SK-N-SH (cell line): ENCODE data around the gene LYRM7. TPM values are rescaled to one million over a fixed set of nuclear protein-coding genes. Genes with fewer than 3 reads are reported as not detected.

Source experiments
- CTCF ChIA-PET: fragments of 300-600, 350-600 bp; formaldehyde crosslinking; extraction: SDS; loops from one replicate; lab custom pipeline; 2021; lab: Yijun Ruan, JAX
- POLR2A ChIA-PET: fragments of 350-600 bp; sonication (Branson Sonifier 250); formaldehyde crosslinking; extraction: SDS; loops from one replicate; lab custom pipeline; 2020; ENCODE audit warnings: antibody characterized with exemption, inconsistent platforms; lab: Yijun Ruan, JAX
- DNase-seq: peaks from one replicate; pipeline ENCODE4 v3.0.0; 2012
- H2AFZ ChIP-seq: fragments of 200-600 bp; sonication (generic); 2 replicates; pipeline ENCODE4 v1.8.1; 2016; ENCODE audit warnings: antibody characterized with exemption, mild to moderate bottlenecking, low read depth
- H3F3A ChIP-seq: fragments of 200-600 bp; sonication (generic); replicated peaks from 2 replicates; pipeline ENCODE3; 2016; ENCODE audit warnings: antibody characterized with exemption, mild to moderate bottlenecking; ENCODE audit not compliant: insufficient read depth
- H3K27ac ChIP-seq, 2 experiments: fragments of 200-500 bp in 1 of 2; fragments of 200-600 bp in 1 of 2; sonication (Bioruptor generic) in 1 of 2; sonication (generic), shearing (Covaris generic) in 1 of 2; 2 replicates each; pipeline versions ENCODE4 v1.5.1 to v1.6.1; 2014 to 2016; ENCODE audit warnings: low read depth in 2 of 2, inconsistent platforms in 1 of 2, low read length in 1 of 2, mild to moderate bottlenecking in 1 of 2, mixed read lengths in 1 of 2
- H3K27me3 ChIP-seq: fragments of 200-600 bp; sonication (generic), shearing (Covaris generic); 2 replicates; pipeline ENCODE4 v1.6.1; 2016; ENCODE audit warnings: mixed run types; ENCODE audit not compliant: insufficient read depth
- H3K36me3 ChIP-seq, 2 experiments: fragments of 200-500 bp in 1 of 2; fragments of 200-600 bp in 1 of 2; sonication (Bioruptor generic) in 1 of 2; sonication (generic) in 1 of 2; replicated peaks in 1 of 2; 2 replicates each; pipeline versions ENCODE3 to v1.5.1; 2014 to 2016; ENCODE audit warnings: low read length in 1 of 2, mild to moderate bottlenecking in 1 of 2; ENCODE audit not compliant: insufficient read depth in 2 of 2, control insufficient read depth in 1 of 2
- H3K4me1 ChIP-seq, 2 experiments: fragments of 200-500 bp in 1 of 2; fragments of 200-600 bp in 1 of 2; sonication (Bioruptor generic) in 1 of 2; sonication (generic), shearing (Covaris generic) in 1 of 2; 2 replicates each; pipeline versions ENCODE4 v1.5.1 to v1.6.1; 2014 to 2016; ENCODE audit warnings: low read depth in 1 of 2, low read length in 1 of 2, mixed run types in 1 of 2; ENCODE audit not compliant: insufficient read depth in 2 of 2, control insufficient read depth in 1 of 2
- H3K4me2 ChIP-seq: fragments of 200-600 bp; sonication (generic), shearing (Covaris generic); 2 replicates; pipeline ENCODE4 v1.6.1; 2017; ENCODE audit warnings: mixed run types
- H3K4me3 ChIP-seq, 2 experiments: fragments of 200-500 bp in 1 of 2; fragments of 200-600 bp in 1 of 2; sonication (Bioruptor generic) in 1 of 2; sonication (generic), shearing (Covaris generic) in 1 of 2; 2 replicates each; pipeline versions ENCODE4 v1.5.1 to v1.8.1; 2014 to 2016; ENCODE audit warnings: low read depth in 2 of 2, inconsistent platforms in 1 of 2, low read length in 1 of 2, mild to moderate bottlenecking in 1 of 2, mixed read lengths in 1 of 2, moderate library complexity in 1 of 2
- H3K79me2 ChIP-seq: fragments of 200-600 bp; sonication (generic); 2 replicates; pipeline ENCODE4 v1.8.1; 2017; ENCODE audit warnings: mild to moderate bottlenecking; ENCODE audit not compliant: insufficient read depth
- H3K9ac ChIP-seq: fragments of 200-600 bp; sonication (generic); 2 replicates; pipeline ENCODE4 v1.6.1; 2017; ENCODE audit warnings: mixed run types
- H3K9me2 ChIP-seq: fragments of 200-600 bp; sonication (generic); 2 replicates; pipeline ENCODE4 v1.6.1; 2017; ENCODE audit warnings: mixed run types
- H3K9me3 ChIP-seq: fragments of 200-600 bp; sonication (generic); 2 replicates; pipeline ENCODE4 v1.6.1; 2017; ENCODE audit warnings: mixed run types, mild to moderate bottlenecking, moderate library complexity
- H4K20me1 ChIP-seq: fragments of 200-600 bp; sonication (generic); 2 replicates; pipeline ENCODE4 v1.6.1; 2017; ENCODE audit warnings: mild to moderate bottlenecking, mixed run types; ENCODE audit not compliant: insufficient read depth
- ELF1 ChIP-seq: IDR thresholded peaks from 2 replicates; pipeline ENCODE4 v1.4.0; 2012
- EP300 ChIP-seq, 2 experiments: IDR thresholded peaks; 2 replicates each; pipeline versions ENCODE4 v1.4.0 to v1.6.1; 2012; ENCODE audit warnings: borderline replicate concordance in 1 of 2, low read depth in 1 of 2, low read length in 1 of 2
- FOSL2 ChIP-seq: IDR thresholded peaks from 2 replicates; pipeline ENCODE4 v1.4.0; 2012; ENCODE audit warnings: low read depth, mild to moderate bottlenecking, moderate library complexity, borderline replicate concordance
- GABPA ChIP-seq: IDR thresholded peaks from 2 replicates; pipeline ENCODE4 v1.4.0; 2012; ENCODE audit warnings: low read depth, mild to moderate bottlenecking
- JUND ChIP-seq: IDR thresholded peaks from 2 replicates; pipeline ENCODE4 v1.4.0; 2012
- MEF2A ChIP-seq: IDR thresholded peaks from 2 replicates; pipeline ENCODE4 v1.4.0; 2012; ENCODE audit warnings: low read depth, borderline replicate concordance
- NFIC ChIP-seq: IDR thresholded peaks from 2 replicates; pipeline ENCODE4 v1.4.0; 2012; ENCODE audit warnings: borderline replicate concordance
- PBX3 ChIP-seq: IDR thresholded peaks from 2 replicates; pipeline ENCODE4; 2012
- RAD21 ChIP-seq: IDR thresholded peaks from 2 replicates; pipeline ENCODE4 v1.6.1; 2012; ENCODE audit warnings: mild to moderate bottlenecking, low read length
- REST ChIP-seq: IDR thresholded peaks from 2 replicates; pipeline ENCODE4 v1.6.1; 2012; ENCODE audit warnings: mild to moderate bottlenecking, low read depth, low read length, moderate library complexity
- RFX5 ChIP-seq: IDR thresholded peaks from 2 replicates; pipeline ENCODE4 v1.6.1; 2012; ENCODE audit warnings: mild to moderate bottlenecking, improper control_type of control experiment, low read length
- SIN3A ChIP-seq: IDR thresholded peaks from 2 replicates; pipeline ENCODE4 v1.6.1; 2012; ENCODE audit warnings: low read depth, mild to moderate bottlenecking, low read length, moderate library complexity, borderline replicate concordance
- TCF12 ChIP-seq: IDR thresholded peaks from 2 replicates; pipeline ENCODE4 v1.4.0; 2012
- USF2 ChIP-seq: fragments of 150-350 bp; IDR thresholded peaks from 2 replicates; pipeline ENCODE4 v1.6.1; 2017; ENCODE audit warnings: antibody characterized with exemption, low read length, low read depth, borderline replicate concordance
- WGBS: methylation state at CpG from one replicate; pipeline ENCODE4 v1.1.6; 2017; ENCODE audit warnings: low lambda C conversion rate; 5-methylcytosine and 5-hydroxymethylcytosine counted together
- polyA plus RNA-seq, 3 experiments: library from polyadenylated mRNA; depleted of rRNA; stranded (reverse); fragments of >200 nt; gene quantifications; 2 replicates each; pipeline ENCODE4 v1.2.3, GENCODE V29; 2012

LYRM7 gene
- polyA plus RNA-seq, 1 of the 3 experiments (the other 2 are of a cell fraction), result 1.4 TPM

DNA sequence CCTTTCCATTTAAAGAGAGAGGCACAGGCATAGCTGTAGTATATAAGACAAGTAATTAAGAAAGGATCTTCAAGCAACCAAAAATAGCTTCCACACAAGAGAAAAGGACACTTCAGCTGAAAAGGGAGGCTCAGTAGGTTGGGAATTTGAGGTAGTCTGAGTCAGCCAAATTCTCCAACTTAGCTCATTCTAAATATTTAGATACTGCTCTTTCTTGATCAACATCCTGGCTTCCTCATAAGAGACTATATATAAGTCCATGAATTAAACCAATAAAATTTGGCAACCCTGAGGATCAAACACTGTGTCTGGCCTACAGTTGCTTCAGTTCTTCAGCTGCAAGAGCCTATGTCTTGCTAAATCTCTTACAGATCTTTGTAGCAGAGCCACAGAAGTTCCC, 23.5 kb upstream of the LYRM7 start:
- no peaks in the 10 kb centered on the region for H3K9me3 ChIP-seq
- no peak overlapping the region for H3K4me2 ChIP-seq
- no peak overlapping the region for H3K4me3 ChIP-seq
- H3K27me3 ChIP-seq, result no peaks in the 10 kb centered on the region
- H4K20me1 ChIP-seq, result no peaks in the 10 kb centered on the region
- no peak overlapping the region for H2AFZ ChIP-seq
- no peaks in the 10 kb centered on the region for H3F3A ChIP-seq
- H3K4me1 ChIP-seq, result no peaks in the 10 kb centered on the region
- POLR2A ChIA-PET, result no interaction called here
- CTCF ChIA-PET, result interaction anchor here (0.9 kb wide), 1 partner anchor 276 kb away, joined by 3 read pairs; no protein-coding TSS in a partner anchor
- H3K9me2 ChIP-seq, result no peaks in the 10 kb centered on the region
- no peak for DNase-seq
- TF ChIP-seq MEF2A (no peak), RFX5 (no peak), ELF1 (no peak), RAD21 (no peak), REST (no peak)
- H3K36me3 ChIP-seq, result no peaks in the 10 kb centered on the region
- no peak overlapping the region for H3K27ac ChIP-seq
- H3K79me2 ChIP-seq, result no peaks in the 10 kb centered on the region
- no peak overlapping the region for H3K9ac ChIP-seq

DNA sequence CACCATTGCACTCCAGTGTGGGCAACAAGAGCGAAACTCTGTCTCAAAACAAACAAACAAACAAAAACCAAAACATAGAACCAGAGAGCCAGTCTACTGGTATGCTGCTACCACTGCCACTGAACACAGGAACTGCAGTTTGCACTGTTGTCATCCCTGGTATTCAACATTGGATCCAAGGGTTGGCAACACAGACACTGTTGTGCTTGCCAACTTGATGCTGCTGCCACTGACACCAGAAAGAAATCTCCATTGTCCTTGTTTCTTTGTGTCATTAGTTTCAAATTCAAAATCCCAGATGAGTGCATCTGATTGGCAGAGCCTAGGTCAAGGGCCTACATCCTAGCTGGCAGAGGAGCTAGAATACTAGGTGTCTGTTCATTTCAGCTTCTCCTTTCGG, 21.9 kb upstream of the LYRM7 start:
- H3K9ac ChIP-seq, result no peak overlapping the region
- POLR2A ChIA-PET, result no interaction called here
- H3K79me2 ChIP-seq, result no peaks in the 10 kb centered on the region
- H3K36me3 ChIP-seq, result no peaks in the 10 kb centered on the region
- no peaks in the 10 kb centered on the region for H3K4me1 ChIP-seq
- DNase-seq, result no peak
- no peak overlapping the region for H3K4me2 ChIP-seq
- 67% methylated on average over 2 of the region's 2 CpGs for WGBS
- H3K27ac ChIP-seq, result no peak overlapping the region
- no peak overlapping the region for H2AFZ ChIP-seq
- no peaks in the 10 kb centered on the region for H3K9me3 ChIP-seq
- no peak for TF ChIP-seq PBX3
- TF ChIP-seq TCF12, result no peak
- TF ChIP-seq NFIC, result no peak
- no peak for TF ChIP-seq ELF1
- no peak for TF ChIP-seq RFX5
- TF ChIP-seq EP300 (IDR thresholded peaks at IDR 0.05; ENCODE audit: borderline replicate concordance in 1 of 2, low read depth in 1 of 2, low read length in 1 of 2), result no peak
- no peak for TF ChIP-seq GABPA
- no peak for TF ChIP-seq SIN3A
- no peak for TF ChIP-seq FOSL2
- no peak for TF ChIP-seq JUND
- TF ChIP-seq USF2, result no peak
- no peak overlapping the region for H3K4me3 ChIP-seq
- no peaks in the 10 kb centered on the region for H4K20me1 ChIP-seq
- CTCF ChIA-PET, result no interaction called here
- no peaks in the 10 kb centered on the region for H3K9me2 ChIP-seq
- no peaks in the 10 kb centered on the region for H3F3A ChIP-seq
- H3K27me3 ChIP-seq, result no peaks in the 10 kb centered on the region
